Activated CD4-positive, CD25-positive, alpha-beta regulatory T cell treated with anti-CD3 and anti-CD28 coated beads, Interleukin-2, amount 50 U/mL, for 72 hours (primary cell): ENCODE results near the gene TACSTD2.
A peak's percentile ranks its signal among the peaks of the same experiment; 100 is the strongest.
"Not testable (repeated sequence)": the region's sequence is repeated elsewhere in the genome, so short reads cannot be mapped to it uniquely, and the experiment has no call there.

Experiments used
- DNase-seq: peaks from one replicate; pipeline ENCODE4 v3.0.0; 2021

The TACSTD2 gene

GRCh38 chr1:58586271-58586670 is 9.2 kb upstream of the TACSTD2 start:
- no peak for DNase-seq

DNA sequence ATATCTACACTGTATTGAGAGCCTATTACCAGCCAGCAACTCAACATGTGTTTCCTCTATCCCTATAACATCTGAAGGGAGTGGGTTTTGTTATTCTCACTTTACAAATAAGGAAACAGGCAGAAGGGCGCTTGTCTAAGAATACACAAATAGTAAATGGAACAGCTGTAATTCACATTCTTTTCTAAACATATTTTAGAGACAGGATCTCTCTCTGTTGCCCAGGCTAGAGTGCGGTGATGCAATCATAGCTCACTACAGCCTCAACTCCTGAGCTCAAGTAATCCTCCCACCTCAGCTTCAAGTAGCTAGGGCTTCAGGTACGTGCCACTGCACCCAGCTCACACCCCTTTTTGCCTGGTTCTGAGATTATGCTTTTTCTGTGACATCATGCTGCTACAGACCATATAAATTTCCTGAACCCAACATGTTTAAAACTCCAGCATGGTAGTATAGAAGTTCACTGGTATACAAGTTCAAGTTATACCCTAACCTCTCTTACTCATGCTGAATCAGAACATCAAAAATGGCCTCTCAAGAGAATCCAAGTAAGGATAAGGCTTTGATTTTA is 8.6 kb upstream of the TACSTD2 start:
- no peak for DNase-seq

DNA sequence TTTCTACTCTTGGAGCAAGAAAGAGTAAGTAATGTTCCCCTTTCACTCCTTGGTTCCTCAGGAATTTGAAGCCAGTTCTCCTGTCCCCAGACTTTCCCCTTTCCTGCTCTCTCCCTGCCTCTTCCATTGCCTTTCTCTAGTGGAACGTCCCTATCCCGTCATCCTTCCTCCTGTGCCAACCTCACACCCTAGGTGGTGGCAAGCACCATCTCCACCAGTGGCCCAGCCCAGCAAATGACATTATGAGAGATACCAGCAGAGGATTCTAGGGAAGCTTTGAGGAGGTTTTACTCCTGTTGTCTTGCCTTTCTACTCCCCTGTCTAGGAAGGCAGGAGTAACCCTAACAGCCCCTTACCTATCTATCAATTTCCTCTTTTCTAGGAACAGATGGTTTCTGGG is 8.1 kb upstream of the TACSTD2 start:
- no peak for DNase-seq

- no peak for DNase-seq
These were observed 7.2 kb upstream of the TACSTD2 start for GRCh38 chr1:58584082-58584895.

DNA sequence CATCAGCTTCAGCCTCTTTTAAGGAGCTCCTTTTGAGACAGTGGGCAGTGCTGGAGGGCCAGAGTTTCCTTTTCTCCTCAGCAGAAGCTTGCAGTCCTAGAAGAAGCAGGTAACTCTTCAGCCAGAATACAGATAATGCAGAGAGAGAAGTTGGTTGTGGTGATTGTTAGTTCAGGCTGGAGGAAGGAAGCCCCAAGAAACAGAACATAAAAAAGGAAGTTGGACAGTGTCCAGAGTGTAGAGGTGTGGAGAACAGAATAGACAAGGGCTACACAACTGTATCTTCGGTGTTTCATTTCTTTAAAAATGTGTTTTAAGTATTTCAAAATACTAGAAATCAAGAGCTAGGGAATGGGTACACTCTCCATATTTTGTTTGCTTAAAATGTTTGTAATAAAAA is 6.4 kb upstream of the TACSTD2 start:
- no peak for DNase-seq

DNA sequence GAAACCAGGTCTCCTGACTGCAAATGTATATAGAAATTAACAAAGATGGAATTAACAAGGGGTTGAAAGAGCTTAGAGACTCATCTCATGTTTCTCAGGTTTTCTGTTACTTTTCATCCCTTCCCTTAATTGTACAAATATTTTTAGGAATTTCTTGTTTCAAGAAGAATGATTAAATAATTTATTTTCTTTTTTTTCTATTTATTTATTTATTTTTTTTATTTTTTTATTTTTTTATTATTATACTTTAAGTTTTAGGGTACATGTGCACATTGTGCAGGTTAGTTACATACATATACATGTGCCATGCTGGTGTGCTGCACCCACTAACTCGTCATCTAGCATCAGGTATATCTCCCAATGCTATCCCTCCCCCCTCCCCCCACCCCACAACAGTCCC is 5.1 kb upstream of the TACSTD2 start:
- DNase-seq: not testable (repeated sequence)

DNA sequence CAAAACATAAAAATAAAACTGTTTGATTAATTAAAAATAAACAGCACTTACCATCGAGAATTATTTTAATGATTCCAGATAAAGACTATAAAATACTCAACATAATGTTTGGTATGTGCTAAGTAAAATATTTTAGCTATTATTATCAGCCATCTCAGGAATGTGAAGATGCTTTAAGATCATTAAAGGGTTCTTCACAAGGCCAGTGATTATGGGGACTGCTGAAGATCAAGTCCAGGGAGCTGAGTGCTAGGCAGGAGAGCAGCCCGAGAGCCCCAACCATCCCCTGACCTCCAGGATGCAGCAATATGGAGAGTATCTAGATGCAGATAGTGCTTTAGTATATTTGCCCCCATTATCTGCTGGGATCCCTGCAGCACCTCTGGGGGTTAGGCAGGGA is 4.6 kb upstream of the TACSTD2 start:
- no peak for DNase-seq

DNA sequence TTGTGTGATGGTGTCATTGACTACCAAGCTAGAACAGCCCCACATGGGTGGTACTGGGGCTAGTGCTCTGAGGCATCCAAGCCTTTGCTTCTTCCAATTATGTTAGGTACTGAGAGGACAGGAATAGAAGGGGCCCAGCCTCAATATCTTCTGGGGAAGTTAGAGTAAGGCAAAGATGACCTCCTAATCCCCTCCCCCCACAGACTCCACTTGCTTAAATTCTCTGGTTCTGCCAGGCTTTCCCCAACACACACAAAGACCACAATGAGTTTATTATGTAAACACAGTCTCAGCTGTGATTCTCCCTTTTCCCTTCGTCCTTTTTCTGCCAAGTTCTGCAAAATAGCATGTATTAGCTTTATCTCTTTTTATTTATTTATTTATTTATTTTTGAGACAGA is 3.1 kb upstream of the TACSTD2 start:
- no peak for DNase-seq

DNA sequence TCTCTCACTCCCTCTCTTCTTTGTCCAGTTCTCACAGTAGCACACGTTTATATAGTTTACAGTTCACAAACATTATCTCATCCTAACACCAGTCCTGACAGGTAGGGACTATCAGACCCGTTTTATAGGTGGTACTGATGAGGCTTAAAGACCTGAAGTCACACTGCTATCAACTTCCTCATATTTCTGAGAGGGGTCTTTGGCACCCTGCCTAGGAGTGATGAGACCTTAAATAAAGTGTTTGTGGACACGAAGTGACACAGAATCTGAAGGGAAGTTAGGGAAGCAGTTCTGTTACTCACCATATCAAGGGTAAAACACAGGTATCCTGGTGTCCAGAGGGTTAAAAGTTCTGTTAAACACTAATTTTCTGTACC is 590 bp upstream of the TACSTD2 start:
- no peak for DNase-seq

GRCh38 chr1:58576325-58576726 is 726 bp downstream of the TACSTD2 start:
- DNase-seq: peak; percentile 33

DNA sequence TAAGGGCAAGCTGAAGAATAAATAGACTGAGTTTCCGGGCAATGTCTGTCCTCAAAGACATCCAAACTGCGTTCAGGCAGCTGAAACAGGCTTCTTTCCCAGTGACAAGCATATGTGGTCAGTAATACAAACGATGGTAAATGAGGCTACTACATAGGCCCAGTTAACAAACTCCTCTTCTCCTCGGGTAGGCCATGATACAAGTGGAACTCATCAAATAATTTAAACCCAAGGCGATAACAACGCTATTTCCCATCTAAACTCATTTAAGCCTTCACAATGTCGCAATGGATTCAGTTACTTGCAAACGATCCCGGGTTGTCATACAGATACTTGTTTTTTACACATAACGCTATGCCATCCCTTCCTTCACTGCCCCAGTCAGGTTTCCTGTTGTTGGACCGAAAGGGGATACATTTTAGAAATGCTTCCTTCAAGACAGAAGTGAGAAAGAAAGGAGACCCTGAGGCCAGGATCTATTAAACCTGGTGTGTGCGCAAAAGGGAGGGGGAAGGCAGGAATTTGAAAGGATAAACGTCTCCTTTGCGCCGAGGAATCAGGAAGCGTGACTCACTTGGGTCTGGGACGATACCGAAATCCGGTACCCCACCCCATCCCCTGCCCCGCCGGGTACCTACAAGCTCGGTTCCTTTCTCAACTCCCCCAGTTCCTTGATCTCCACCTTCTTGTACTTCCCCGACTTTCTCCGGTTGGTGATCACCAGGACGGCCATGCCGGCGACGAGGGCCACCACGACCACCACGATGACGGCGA is 1.3 kb downstream of the TACSTD2 start:
- no peak for DNase-seq

DNA sequence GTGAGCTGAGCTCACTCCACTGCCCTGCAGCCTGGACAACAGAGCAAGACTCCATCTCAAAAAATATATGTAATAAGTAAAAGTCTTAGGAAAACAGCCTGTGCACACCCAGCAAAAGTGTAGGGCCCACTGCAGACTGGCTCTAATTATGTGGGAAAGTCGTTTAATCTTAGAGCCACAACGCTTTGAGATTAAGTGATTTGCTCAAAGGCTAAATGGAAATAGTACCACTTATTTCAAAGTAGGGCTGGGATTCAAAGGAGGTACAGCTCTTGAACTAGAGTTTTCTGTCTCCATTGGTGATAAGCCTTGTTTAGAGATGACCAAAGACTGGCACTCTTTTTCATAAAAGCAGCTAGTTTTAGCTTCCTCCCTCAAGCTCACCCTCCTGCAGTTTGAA is 2.2 kb downstream of the TACSTD2 start:
- DNase-seq: no peak

GRCh38 chr1:58573705-58574591 is 3.1 kb downstream of the TACSTD2 start:
- no peak for DNase-seq

DNA sequence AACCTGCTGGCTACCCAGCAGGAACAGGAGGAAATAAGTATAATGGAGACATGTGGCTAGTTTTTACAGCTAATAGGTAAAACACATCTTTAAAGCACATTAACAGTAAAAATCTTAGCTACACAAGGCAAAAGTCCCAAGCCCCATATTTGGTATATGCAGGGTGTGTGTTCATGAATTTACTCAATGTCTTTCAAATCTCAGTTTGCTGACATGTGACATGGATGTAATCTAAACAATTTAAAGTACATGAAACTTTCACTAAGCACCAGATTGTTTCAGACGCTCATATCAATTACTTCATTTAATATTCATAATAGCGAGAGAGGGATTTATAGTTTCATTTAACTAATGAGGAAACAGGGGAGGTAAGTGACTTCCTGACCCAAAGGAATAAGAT is 3.9 kb downstream of the TACSTD2 start:
- no peak for DNase-seq

- DNase-seq: no peak
These were observed 4.4 kb downstream of the TACSTD2 start for GRCh38 chr1:58572690-58573089.

- no peak for DNase-seq
These were observed 5.4 kb downstream of the TACSTD2 start for GRCh38 chr1:58571616-58572015.

GRCh38 chr1:58570817-58571216 is 6.2 kb downstream of the TACSTD2 start:
- DNase-seq: no peak

GRCh38 chr1:58570094-58570493 is 7.0 kb downstream of the TACSTD2 start:
- DNase-seq: no peak

DNA sequence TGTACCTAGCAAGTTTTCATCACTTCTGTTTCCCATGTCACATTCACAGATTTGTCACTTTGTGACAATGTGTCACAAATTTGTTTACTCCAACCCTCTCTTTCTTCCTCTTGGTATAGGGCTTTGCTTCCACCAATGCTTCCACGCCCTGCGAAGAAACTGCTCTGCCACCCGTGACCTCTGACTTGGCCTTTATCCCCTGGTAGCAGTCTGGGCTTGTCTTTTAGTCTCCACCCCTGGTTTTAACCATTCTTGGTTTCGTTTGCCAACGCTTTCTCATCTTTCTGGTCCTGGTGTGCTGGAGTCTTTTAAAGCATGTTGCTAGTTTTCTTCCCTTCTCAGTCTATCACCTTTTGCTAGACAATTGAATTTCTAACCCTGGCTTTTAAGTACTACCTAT is 8.1 kb downstream of the TACSTD2 start:
- no peak for DNase-seq

DNA sequence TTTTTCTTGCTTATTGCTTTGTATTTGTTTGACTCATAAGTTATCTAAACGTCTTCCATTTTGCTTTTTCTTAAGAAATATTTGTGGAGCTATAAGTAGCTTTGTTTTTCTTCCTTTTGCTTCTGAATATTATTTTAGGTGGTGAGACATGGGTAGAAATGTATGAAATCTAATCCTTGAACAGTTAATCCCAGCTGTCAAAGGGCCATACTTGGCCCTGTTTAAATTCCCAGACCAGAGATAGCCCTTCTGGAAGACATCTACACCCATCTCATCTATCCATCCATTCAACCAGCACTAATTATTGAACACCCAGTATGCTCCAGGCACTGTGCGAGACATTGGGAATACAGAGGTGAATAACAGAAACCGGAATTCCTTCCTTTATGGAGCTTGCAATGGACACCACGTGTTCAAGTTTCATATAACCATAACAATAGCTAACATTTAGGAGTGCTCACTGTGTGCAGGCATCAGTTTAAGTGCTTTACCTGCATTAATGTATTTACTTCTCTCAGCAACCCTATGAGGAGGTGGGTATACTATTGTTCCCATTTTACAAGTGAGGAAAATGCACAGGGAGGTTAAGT is 8.7 kb downstream of the TACSTD2 start:
- no peak for DNase-seq

DNA sequence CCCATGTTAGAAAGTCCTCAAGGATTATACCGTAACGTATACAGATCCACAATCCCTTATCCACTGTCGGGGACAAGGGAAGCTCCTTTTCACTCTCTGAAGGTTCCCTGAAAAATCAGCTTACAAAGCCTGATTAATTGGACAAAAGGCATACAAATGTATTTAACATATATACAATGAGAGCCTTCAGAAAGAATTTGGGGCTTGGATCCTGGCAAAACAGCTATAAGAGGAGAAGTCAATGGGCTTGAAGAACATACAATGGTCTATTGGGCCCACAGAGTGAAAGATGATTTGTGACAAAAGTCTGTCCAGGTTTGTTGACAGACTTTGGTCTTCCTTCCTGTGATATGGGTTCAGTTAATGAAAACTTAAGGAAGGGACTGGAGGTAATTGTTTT is 10.7 kb downstream of the TACSTD2 start:
- DNase-seq: no peak

DNA sequence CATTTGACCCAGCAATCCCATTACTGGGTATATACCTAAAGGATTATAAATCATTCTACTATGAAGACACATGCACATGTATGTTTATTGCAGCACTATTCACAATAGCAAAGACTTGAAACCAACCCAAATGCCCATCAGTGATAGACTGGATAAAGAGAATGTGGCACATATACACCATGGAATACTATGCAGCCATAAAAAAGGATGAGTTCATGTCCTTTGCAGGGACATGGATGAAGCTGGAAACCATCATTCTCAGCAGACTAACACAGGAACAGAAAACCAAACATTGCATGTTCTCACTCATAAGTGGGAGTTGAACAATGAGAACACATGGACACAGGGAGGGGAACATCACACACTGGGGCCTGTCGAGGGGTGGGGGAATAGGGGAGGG is 13.3 kb downstream of the TACSTD2 start:
- not testable (repeated sequence) for DNase-seq

GRCh38 chr1:58561633-58562032 is 15.4 kb downstream of the TACSTD2 start:
- no peak for DNase-seq
